GM21528 (cell line): Measurements from ENCODE around the gene SFSWAP.
"Not testable (repeated sequence)": the region's sequence is repeated elsewhere in the genome, so short reads cannot be mapped to it uniquely, and the experiment has no call there.

Source experiments
- ATAC-seq: cut with Tn5 transposase; IDR thresholded peaks from one replicate; pipeline ENCODE4 v1.9.1; 2021; ENCODE audit warnings: mild to moderate bottlenecking, moderate library complexity; ENCODE audit not compliant: unreplicated experiment, low FRiP score

The SFSWAP gene

GRCh38 chr12:131801254-131801866, 90.5 kb downstream of the SFSWAP start:
- ATAC-seq: no peak

DNA sequence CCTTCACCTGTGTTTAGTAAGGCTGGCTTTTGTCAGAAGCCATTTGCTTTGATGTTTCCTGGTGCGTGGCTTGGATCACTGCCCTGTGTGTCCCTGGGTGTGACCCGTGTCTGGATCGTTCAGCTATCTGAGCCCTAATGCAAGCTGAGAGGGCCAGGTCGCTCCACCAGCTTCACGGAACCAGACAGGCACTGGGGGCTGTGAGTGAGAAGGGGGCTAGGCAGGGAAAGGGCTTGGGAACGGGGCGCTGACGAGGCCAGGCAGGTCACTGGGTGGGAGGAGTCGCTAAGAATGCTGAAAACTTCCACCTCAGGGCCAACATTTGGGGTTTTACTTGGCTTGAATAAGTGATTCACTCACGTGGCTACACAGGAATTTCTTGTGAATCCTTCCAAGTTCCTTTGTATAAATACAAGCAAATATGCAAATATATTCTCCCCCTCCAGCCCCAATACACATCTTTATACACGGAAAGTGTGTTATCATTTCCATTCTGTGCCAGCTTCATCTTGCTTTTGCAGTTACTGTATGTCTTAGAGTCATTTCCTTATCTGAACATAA, 93.2 kb downstream of the SFSWAP start:
- ATAC-seq: no peak

- no peak for ATAC-seq
Observed at GRCh38 chr12:131805421-131805820, 94.5 kb downstream of the SFSWAP start.

DNA sequence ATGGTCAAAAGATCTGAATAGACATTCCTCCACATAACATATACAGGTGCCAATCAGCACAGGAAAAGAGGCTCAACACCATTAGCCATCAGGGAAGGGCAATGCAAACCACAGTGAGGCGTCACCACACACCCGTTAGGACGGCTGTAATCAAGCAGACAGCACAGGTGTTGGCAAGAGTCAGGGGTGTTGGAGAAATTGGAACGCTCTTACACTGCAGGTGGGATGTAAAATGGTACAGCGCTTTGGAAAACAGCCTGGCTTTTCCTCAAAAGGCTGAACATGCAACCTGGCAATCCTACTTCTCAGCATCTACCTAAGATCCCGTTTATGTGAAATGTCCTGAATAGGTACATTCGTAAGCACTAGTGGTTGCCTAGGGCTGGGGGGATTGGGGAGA, 95.8 kb downstream of the SFSWAP start:
- ATAC-seq: no peak

DNA sequence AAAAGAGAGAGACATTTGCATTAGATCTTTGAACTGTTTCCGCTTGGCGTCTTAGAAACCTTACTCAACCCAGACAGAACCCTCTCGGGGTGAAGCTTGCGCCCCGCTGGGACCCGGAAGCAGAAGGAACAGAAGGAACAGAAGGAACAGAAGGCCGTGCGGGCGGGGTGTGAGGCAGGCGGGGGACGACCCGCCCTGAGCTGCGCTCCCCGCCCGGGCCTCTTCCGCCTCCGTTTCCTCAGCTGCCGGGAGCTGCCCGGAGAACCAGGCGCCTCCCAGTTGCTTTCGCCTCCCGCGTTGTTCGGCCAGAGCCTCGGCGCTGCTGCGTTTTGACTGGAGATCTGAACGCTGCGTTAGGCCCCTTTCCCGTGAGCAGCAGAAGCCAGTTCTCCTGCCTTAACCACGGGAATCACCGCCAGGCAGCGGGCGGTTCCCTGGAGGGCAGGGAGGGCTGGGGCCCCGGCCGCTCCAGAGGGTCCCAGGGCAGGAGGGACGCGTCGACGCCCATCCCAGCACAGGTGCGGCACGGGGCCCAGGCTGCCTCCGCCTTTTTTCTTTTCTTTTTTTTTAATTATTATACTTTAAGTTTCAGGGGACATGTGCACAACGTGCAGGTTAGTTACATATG, 98.0 kb downstream of the SFSWAP start:
- ATAC-seq: no peak

DNA sequence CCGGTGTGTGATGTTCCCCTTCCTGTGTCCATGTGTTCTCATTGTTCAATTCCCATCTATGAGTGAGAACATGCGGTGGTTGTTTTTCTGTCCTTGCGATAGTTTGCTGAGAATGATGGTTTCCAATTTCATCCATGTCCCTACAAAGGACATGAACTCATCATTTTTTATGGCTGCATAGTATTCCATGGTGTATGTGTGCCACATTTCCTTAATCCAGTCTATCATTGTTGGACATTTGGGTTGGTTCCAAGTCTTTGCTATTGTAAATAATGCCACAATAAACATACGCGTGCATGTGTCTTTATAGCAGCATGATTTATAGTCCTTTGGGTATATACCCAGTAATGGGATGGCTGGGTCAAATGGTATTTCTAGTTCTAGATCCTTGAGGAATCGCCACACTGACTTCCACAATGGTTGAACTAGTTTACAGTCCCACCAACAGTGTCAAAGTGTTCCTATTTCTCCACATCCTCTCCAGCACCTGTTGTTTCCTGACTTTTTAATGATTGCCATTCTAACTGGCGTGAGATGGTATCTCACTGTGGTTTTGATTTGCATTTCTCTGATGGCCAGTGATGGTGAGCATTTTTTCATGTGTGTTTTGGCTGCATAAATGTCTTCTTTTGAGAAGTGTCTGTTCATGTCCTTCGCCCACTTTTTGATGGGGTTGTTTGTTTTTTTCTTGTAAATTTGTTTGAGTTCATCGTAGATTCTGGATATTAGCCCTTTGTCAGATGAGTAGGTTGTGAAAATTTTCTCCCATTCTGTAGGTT, 98.8 kb downstream of the SFSWAP start:
- not testable (repeated sequence) for ATAC-seq

- ATAC-seq: no peak
Observed at GRCh38 chr12:131810726-131811125, 99.8 kb downstream of the SFSWAP start.

- no peak for ATAC-seq
Observed at GRCh38 chr12:131815131-131815530, 104.2 kb downstream of the SFSWAP start.

GRCh38 chr12:131816495-131816894, 105.6 kb downstream of the SFSWAP start:
- no peak for ATAC-seq

- ATAC-seq: no peak
Observed at GRCh38 chr12:131817241-131817640, 106.4 kb downstream of the SFSWAP start.

GRCh38 chr12:131818821-131819585, 108.1 kb downstream of the SFSWAP start:
- no peak for ATAC-seq

GRCh38 chr12:131824450-131824849, 113.6 kb downstream of the SFSWAP start:
- no peak for ATAC-seq

GRCh38 chr12:131825146-131825892, 114.4 kb downstream of the SFSWAP start:
- ATAC-seq: no peak

- ATAC-seq: no peak
Observed at GRCh38 chr12:131826097-131826928, 115.4 kb downstream of the SFSWAP start.

GRCh38 chr12:131827961-131828534, 117.2 kb downstream of the SFSWAP start, which contains the start of gene MMP17:
Gene MMP17, plus strand, starts transcription at chr12:131828393. Its CDS starts 102 bp downstream, at chr12:131828495.
- ATAC-seq: peak; percentile 49

DNA sequence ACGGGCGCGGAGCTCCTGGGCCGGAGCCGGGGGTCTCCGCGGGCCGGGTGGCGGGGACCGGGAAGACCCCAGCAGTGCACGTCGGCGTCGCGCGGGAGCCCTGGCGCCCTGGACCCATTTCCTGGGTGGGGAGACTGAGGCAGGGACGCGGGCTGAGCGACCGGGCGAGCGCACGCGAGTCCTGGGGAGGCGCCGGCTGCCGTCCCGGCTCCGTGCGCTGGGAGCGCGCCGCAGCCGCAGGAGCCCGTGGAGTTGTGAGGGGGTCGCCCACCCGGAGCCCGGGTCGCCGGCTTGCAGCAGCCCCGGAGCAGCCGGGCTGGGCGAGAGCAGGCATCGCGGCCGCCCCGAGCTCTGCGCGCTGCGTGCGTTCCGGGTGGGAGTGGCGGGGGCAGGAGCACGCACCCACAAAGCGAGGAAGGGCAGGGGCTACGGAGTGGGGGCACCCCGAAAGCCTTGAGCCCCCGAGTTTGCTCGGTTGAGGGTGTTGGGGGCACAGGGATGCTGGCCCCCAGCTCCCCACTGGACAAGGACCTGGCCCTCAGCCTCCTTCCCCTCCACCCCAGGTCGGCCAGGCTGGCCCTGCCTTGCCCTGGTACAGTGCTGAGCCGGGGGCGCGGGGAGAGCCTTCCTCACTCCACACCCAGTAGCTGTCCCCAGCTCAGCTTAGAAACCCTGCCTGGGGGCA, 117.9 kb downstream of the SFSWAP start:
- ATAC-seq: no peak

DNA sequence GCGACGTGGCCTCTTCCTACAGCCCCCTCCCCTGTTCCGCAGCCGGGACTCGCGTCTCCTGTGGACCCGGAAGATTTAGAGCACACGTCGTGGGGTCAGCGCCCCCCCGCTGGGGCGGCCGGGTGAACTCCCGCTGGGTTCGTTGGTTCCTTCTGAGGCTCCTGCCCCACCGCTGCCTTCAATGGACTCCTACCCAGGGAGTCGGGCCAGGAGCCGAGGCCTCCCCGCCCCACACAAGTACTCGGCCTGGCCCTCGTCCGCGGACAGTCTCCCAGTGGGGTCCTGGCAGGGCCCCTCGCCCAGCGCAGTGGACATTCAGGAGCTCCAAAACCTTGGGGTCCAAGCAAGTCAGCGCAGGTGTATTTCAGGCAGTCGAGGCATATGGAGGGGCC, 118.5 kb downstream of the SFSWAP start:
- no peak for ATAC-seq

DNA sequence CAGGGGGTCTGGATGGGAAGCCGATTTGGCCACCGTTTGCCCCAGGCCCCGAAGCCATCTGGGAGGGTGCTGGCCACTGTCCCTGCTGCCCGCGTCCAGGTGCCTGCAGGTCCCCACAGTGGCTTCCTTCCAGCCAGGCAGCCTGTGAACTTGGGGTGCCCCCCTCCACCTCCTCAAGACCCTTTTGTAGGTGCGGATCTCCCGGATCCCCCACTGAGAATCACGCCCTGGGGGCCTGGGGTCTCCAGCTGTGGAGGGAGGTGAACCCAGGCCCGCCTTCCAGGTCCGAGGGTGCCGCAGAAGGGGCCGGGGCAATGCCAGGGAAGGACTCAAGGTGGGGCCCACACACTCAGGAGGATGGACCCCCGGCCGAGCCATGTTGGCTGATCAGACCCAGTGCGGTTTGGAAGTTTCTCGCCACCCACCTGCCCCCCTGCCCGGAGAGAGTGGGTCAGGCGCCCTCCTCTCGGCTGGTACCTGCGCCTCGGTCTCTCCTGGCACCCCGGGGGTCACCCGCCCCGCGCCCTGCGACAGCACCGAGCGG, 119.0 kb downstream of the SFSWAP start:
- ATAC-seq: no peak
